DMS114 treated with DMSO at 0.1 percent for 48 hours (cell line): ENCODE results near the gene GLT6D1.

Experiments used
- DNase-seq: peaks from one replicate; lab custom pipeline; 2025; ENCODE audit not compliant: unreplicated experiment; lab: John Stamatoyannopoulos, UW

The GLT6D1 gene

GRCh38 chr9:135587658-135588057 is 51.7 kb downstream of the GLT6D1 start:
- DNase-seq, result no peak

GRCh38 chr9:135586601-135587109 is 52.7 kb downstream of the GLT6D1 start:
- no peak for DNase-seq

- no peak for DNase-seq
Measured at GRCh38 chr9:135584934-135585333, 54.4 kb downstream of the GLT6D1 start.

GRCh38 chr9:135584371-135584770 is 55.0 kb downstream of the GLT6D1 start:
- no peak for DNase-seq

- DNase-seq, result no peak
Measured at GRCh38 chr9:135583688-135584011, 55.7 kb downstream of the GLT6D1 start.

- DNase-seq, result no peak
Measured at GRCh38 chr9:135582966-135583687, 56.2 kb downstream of the GLT6D1 start.

- DNase-seq, result no peak
Measured at GRCh38 chr9:135582541-135582940, 56.8 kb downstream of the GLT6D1 start.

- DNase-seq, result no peak
Measured at GRCh38 chr9:135581636-135582426, 57.5 kb downstream of the GLT6D1 start.

- no peak for DNase-seq
Measured at GRCh38 chr9:135580664-135581380, 58.5 kb downstream of the GLT6D1 start.

- DNase-seq, result no peak
Measured at GRCh38 chr9:135579889-135580660, 59.3 kb downstream of the GLT6D1 start.

GRCh38 chr9:135579356-135579755 is 60.0 kb downstream of the GLT6D1 start:
- DNase-seq, result no peak

GRCh38 chr9:135577256-135577655 is 62.1 kb downstream of the GLT6D1 start:
- no peak for DNase-seq

GRCh38 chr9:135575995-135576631 is 63.2 kb downstream of the GLT6D1 start:
- no peak for DNase-seq

GRCh38 chr9:135574943-135575342 is 64.4 kb downstream of the GLT6D1 start:
- DNase-seq, result no peak

GRCh38 chr9:135574331-135574730 is 65.0 kb downstream of the GLT6D1 start:
- DNase-seq, result no peak
